Measurements from ENCODE around the gene LHFPL3.

Gene LHFPL3

DNA sequence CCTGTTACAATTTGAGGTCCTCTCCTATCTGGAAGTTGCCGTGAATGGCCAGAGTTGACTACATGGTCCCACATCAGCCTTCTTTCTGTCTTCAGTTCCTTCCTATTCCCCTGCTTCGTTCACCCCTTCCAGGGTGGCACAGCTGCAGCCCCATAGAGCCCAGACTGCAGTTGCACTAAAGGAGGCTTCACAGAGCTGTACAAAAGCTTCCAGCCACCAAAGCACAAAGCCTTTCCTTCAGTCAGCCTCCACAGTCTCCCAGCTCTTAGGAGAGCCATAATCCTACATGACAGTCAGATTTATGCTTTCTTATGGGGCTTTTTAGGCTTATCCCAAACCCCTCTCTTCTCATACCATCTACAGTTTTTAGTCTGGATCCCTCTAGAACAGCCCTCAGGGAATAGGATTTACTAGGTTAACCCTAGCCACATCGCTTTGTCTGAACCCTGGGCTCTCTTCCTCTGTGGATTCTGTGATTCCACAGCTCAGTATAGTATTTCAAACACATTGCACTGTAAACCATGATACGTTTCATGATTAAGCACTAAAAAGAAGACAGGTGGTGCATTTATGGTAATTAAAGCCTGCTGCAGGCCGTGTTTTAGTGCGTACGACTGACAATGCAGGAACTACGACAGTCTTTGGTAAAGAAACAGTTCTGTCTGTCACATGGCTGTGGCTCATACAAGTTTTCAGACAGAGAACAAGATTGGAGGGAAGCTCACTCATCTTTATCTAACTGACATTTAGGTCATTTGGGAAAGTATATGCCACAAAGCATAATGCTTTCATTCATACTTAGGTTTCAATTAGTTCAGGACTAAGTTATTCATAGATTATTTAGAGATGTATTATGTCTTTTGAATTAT, 477.3 kb downstream of the LHFPL3 start:
- DNase-seq = no peak

DNA sequence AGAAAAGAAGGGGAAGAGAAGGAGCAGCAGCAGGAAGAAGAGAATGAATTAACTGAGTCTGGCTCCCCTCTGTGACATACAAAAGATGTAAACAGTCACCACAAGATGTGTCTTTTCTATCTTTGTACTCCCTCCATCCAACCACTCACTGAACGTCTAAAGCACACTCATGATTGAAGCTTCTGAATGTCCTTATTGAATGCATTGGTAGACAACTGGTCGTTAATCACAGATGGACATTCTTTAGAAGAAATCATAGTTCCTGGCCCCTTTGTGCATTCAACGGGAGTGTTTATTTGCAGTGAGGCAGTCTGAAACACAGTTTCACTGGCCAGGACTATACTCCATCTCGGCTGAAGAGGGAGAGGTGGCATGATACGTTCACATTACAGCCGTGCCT, 479.3 kb downstream of the LHFPL3 start:
- DNase-seq = no peak

DNA sequence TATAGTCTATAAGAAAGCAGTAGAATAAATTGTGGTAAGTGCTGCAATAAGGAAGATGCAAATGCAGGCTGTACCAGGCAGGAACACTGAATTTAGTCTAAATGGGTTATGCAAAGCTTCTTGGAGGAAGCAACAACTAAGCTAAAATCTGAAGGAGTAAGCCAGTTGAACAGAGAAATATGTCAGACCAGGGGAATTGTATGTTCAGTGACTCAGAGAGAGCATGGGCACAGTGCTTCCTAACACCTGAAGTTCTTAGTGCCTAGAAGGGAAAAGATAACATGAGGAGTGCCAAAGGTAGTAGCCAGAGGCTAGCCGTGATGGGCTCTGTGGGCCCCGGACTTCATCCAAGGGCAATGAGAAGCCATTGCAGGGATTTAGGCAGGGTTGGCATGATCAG, 481.5 kb downstream of the LHFPL3 start:
- no peak for DNase-seq

DNA sequence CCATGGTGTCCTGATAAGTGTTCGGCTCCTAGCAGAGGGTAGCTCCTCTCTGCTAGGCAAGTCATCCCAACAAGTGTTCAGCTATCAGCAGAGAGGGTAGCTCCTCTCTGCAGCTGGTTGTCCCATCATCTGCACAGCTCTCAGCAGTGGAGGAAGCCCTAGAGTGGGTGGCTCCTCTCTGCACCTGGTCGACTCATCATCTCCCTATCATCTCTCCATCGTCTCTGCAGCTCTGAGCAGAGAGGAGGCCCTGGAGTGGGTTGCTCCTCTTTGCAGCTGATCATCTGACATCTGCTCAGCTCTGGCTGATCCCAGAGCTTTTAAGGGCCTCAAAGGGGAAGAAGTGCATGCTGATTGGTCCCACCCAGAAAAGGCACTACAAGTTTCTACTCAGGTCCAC, 485.7 kb downstream of the LHFPL3 start:
- no peak for DNase-seq

DNA sequence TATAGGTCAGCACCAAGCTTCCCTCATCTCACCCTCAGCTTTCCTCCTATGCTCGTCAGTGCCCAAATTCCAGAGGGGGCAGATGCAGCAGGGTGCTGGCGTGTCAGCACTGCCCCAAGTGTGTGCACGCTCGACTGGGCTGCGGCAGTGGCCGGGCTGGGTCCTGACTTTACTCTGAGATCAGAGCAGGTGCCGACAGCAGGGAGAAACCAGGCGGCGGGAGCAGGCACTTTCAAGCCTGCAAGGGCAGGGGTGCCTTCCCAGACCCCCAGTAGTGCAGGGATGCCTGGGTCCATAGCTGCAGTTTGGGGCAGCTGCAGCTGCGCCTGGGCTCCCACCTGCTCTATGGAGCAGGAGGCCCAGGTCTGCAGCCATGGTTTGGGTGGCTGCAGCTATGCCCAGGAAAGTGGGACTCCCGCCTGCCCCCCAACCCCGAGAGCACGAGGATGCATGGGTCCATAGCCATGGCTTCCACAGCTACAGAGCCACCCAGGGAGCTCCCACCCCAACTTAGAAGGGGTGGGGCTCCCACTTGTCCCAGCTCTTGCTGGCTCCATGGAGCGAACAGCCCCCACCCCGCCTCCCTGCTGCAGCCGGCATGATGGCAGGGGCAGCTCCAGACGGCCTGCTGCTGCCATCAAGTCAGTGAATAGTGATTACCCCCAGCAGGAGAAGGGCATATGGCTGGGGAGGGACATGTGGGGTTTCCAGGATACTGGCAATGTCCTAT, 486.4 kb downstream of the LHFPL3 start:
- DNase-seq = no peak

DNA sequence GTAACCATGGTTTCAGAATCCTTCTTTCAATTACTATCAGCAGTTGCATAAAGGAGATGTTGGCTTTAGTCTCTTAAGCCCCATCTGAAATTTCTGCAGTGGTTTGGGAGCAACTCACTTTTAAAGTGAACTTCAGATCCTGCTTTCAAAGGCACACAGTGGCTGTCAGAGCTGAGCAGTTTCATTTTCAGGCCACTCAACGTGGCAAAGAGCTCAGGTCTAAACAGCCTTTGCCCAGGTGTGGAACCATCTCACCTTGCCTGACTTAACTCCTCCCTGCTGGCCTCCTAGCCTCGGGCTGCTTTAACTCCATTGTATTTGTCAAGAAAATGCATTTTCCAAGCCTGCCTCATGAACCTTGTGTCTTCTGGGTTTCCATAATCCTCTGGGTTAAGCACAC, 488.1 kb downstream of the LHFPL3 start:
- DNase-seq = peak; percentile 15

DNA sequence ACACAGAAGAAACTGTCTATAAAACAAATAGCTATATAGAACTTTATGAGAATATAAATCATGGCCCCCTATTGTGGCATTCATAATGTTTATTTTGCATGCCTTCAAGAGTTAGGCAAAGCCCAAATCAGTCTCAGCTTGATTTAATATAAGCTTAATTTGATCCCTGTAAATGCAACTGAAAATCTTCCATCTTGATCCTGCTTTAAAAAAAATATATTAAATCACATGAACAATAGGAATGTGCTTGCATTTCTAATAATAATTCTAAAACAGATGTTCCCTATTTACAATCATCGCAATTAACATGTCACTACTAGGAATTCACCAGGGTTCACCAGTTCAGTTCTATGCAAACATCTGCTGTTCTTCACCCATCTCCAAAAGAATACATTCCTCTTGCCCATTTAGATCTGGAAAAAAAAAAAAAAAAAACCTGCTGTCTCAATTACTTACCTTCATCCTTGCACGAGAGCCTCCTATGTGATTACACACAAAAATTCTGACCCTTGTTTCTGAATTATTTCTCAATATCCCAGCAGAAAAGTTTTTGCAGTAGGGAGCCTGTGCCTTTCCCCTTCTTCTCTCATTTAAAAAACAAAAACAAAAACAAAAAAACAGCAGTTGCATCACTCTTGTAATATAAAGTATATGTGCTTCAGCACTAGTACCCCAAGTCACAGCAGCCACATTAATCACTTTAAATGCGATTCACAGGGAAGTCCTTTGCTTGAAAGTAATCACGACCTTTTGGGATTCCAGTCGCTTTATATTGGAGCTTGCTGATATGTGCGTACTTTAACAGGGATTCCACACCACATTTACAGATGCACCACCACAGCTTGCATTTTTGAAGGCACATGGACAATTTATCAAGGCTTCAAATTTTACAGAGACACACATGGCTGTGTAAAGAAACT, 490.8 kb downstream of the LHFPL3 start:
- DNase-seq = no peak

DNA sequence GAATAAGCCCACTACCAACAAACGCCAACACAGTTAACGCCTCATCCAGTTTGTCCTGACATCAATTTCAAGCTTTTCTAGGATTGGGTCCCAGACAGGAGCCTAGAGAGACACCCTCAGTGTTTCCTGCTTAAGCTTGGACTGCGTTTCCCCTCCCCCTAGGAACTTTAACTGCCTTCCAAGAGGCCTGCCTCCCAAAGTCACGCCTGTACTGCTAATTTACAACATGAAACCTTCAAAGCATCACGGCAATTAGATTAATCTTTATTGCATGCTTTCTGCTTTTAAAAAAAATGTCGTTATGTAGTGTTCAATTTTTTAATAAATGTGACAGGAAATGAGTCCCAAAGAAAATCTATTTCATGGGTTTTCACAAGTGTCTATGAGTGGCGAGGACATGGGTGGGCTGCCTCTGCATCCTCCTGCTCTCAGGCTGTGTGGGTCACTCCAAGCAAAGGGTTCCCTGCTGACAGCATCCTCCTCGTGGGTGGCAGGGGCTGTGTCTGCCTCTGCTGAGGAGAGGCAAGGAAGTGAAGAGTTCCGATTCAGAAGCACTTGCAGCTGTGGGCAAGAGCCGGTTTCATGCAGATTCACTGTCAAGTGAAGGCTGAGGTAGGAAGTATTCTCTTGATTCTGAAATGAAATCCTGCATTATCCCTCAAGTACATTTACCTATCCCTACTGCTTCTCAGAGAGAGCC, 492.6 kb downstream of the LHFPL3 start:
- DNase-seq = no peak

DNA sequence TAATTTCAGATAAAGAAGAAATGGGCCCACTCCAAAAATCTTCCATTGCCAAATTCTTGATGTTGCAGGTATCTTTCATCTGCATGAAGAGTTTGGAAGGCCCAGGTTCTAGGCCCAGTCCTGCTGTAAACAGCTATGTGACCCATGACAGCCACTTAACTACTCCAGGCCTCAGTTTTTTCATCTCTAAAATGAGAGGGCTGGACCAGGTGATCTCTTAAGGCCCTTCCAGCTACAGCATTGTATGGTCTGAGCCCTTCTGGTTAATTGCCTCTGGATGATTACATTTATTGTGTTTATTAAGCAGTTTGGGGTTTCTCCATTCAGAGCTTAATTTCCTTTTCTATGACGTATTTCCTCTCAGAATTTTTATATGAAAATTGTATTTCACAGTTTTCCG, 494.8 kb downstream of the LHFPL3 start:
- DNase-seq = no peak

DNA sequence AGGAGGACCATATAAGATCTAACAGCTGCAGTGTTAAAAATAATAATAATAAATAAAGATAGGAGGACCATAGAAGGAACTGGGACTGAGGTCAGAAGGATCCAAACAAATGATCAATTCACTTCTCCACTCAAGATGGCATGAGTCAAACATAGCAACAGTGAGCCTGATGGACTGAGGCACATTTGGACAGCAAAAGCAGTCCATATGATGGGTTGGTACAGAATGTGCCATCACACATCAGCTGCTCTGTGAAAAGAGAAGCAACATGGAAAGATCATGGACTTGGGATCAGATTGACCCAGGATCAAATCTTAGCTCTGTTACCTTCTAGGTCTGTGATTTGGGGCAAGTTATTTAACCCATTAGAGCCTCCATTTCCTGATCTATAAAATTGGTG, 496.7 kb downstream of the LHFPL3 start:
- no peak for DNase-seq

DNA sequence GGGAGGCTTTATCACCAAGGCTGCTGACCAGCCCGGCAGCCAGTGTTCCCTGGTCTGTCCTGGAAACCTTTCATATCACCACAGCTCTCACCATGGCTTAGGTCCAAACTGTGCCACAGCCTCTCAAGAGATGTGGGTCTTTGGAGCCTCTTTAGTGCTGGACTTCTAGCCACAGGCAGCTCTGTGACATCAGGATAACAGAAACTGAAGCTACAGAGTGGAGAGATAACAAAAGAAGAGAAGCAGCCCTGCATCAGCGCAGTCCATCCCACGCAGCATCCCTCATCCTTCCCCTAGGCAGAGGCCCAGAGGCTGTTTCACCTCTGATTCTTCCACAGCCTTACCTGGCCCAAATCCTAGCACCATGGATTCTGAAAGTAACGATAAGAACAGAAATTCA, 497.7 kb downstream of the LHFPL3 start:
- no peak for DNase-seq

DNA sequence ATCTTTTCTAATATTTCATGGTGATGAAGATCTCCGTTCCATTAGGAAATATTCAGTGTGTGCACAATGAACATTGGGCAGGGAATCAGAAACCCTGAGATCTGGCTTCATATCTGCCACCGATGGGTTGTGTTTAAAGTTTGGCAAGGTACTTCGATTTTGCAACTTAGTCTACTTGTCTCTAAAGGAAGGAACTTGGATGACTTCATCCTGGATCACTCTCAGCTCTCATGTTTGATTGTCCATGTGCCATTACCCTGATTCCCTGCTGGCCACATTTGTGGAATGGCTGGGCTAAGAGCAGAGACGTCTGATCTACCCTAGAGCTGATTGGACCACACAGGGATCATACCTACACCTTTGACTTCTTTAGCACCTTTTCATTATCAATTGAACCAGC, 508.6 kb downstream of the LHFPL3 start:
- no peak for DNase-seq

DNA sequence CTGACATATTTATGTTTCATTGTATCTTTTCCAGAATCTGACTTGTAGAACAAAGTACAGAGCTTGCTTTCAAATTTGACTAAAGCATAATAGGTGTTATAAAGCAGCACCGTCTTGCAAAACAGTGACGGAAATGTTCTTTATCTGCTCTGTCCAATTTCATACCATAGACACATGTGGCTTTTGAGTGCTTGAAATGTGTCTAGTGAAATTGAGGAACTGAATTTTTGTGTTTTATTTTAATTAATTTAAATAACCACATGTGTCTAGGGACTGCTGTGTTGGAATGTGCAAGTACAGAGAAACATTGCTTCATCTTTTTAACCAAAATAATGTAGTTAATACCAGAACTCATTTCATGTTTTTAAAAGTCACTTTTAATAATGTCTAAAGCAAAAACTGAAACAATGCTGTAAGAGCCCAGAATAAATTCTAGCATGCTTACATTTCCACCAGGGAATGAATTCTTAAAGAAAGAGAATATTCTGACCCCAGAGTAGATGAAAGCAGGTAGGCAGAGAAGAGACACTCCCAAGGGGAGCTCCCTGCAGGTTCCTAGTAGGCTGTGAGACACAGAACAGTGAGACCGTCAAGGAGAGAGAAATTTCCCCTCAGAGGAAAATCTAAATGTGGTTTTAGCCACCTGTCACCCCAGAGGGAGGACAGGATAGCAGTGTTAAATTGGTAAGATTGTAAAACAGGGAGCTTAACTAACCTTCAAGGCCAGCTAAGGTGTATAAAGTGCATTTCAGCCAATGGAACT, 510.3 kb downstream of the LHFPL3 start:
- DNase-seq = no peak

DNA sequence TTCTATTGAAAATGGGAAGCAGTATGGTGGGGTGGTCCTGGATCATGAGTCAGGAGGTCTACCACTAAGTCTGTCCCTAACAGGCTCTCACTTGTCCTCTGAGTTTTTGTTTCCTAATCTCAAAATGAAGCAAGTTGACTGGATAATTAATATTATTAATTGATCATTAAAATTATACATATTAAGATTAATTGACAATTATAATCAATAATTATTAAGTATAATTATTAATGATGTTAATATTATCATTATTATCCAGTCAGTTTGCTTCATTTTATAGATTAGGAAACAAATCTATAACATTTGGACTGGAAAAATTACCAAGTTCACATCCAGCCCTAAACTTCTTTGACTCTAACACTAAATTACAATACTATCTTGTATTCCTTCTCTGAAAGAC, 511.4 kb downstream of the LHFPL3 start:
- DNase-seq = no peak

DNA sequence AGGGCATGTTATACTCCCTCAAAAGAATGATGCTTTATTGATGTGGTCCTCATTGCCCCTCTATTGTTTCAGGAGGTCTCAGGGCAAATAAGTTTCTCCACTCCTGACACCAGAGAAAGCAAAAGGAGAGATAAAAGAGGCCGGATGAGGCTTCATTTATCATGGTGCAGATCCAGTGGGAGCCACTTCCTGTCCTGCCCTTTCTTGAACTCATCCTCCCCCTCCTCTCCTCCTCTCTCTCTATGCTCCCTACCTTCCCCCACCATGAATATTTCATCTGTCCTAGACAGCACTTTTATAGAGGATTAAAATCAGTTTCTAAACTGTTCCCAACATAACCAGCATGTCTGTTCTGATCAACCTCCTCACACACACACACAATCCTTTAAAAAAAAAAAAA, 513.4 kb downstream of the LHFPL3 start:
- DNase-seq = no peak

DNA sequence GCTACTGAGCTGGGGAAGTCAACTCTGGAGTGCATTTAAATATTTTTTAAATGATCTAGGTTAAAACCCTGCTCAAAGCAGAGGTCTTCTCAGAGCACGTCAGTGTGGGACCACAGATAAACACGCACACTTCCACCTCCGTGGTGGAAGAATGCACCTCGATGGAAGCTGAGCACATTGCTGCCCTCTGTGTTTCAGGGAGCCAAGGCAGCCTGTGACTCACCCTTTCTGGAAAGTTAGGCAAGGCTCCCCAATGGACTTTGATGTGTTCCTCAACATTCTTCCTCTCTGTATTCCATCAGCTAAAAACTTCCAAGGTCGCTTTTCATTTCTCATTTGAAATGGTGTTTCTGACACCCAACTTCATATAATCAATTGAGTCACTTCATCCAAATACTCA, 514.8 kb downstream of the LHFPL3 start:
- DNase-seq = no peak

DNA sequence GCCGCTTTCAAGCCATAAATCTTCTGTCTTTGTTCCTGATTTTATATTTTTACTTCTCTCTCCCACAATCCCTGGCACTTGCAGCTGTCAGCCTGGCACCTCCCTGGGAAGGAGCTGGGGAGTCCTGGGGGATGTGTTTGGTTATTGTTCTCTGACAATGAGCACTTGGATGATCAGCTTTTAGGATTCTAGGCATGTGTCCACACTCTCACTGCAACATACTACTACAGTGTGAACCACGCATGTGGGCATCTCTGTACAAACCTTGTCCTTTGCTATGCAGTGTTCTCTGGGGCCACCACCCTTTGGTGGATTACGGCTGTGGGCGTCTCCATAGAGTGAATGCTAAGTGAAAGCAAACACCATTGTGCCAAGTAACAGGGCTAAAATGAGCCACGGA, 517.2 kb downstream of the LHFPL3 start:
- no peak for DNase-seq

DNA sequence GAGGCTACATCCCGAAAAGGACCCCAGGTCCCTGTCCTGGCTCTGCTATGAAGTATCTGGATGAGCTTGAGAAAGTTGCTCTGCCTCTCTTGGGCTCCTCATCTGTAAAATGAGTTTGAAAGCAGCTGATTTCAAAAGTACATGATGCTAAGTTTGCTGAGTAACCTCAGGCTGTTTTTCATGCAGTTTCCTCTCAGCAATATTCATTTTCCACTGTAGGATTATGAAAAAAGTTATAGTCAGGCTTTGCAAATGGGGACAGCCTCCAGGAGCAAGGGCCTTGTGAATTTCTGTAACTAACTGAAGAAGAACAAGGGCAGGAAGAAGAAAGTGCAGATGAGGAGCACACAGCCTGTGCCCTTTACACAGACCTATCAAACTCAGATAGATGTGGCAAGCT, 518.3 kb downstream of the LHFPL3 start:
- DNase-seq = no peak

DNA sequence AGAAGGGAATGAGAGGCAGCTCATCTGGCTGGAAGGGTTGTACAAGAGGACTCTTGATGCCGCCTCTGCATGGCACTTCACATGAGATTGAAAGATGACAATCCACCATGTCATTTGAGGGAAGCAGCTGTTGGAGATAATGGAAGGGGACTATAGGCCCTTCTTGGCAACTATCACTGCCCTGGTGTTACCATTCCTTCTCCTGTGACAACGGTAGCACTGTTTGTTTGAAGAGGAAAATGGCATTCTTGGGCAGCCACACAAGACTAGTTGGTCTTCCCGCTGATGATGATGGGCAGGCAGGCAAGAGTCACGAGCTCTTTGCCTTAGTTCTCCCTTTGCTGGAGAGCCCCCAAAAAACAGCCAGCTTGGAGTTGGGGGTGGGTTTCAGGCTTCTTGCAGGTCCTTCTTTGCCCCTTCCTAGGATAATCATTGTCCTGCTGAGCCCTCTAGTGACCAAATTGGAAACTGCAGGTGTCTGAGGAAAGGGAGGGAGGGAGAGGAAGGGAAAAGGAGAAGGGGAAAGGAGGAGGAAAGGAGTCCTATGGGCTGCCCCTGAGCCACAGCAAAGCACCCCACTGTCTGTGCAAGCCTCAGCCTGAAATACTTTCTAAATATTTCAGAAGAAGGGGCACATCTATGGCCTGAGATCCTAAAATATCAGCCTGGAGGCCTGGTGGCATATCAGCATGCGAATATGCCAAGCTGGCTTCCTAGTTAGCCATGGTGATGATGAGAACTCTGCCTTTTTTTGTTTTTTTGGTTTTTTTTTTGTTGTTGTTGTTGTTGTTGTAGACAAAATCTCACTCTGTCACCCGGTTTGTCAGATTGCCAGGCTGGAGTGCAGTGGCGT, 520.0 kb downstream of the LHFPL3 start:
- DNase-seq = peak; percentile 75

DNA sequence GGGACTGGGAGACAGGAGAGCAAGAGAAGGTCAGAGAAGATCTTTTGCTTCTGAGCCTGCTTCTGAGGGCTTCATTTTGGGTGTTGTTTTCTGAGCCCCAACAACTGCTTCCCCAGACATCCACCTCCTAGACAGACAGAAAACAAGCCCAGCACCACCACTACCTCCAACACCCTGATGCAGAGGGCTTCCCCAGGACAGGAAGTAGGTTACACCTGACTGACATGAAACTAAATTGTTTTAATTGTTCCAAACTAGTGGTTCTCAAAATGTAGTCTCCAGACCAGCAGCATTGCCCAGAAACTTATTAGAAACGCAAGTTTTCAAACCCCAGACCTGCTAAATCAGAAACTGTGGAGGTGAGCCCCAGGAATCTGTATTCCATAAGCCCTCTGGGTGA, 522.0 kb downstream of the LHFPL3 start:
- no peak for DNase-seq

DNA sequence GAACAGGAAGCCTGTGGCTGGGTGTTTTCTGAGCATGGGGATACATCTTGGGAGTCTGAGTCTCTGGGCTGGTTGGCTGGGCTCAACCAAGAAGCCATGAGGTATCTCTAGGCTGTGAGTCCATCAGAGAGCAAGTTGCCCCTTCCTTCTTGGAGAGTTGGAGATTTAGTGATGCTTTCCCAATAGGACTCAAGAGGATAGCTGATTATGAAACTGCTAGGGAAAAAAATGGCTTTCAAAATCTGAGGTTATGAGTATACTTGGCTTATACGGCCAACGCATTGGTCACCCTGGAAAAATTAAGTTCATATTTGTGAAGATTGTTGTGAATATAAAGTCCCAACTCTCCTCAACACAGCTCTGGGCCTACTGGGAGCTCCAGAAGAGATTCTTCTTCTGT, 522.9 kb downstream of the LHFPL3 start:
- no peak for DNase-seq

Data from DMS53 (cell line).